NCI-H2029 (cell line): ENCODE results near the gene IFNK.

ENCODE experiments used
- DNase-seq: peaks from one replicate; lab custom pipeline; 2025; lab: John Stamatoyannopoulos, UW

IFNK gene

DNA sequence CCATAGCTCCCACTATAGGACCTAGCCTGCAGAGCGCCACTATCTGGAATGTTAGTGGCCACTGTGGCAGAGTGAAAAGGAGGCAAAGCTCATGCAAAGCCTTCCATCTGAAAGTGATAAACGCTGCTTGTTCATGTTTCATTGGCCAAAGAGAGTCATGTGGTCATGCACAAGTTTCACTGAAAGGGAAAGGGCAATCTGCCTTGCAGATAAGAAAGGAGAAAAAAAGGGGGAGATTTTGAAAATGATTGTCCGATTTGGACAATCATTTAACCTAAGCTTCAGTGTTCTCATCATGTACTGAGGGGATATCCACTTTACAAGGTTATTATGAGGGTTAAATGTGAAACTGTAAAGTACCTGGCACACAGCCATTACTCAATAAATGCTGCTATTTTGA is 14.6 kb downstream of the IFNK start:
- no peak for DNase-seq

DNA sequence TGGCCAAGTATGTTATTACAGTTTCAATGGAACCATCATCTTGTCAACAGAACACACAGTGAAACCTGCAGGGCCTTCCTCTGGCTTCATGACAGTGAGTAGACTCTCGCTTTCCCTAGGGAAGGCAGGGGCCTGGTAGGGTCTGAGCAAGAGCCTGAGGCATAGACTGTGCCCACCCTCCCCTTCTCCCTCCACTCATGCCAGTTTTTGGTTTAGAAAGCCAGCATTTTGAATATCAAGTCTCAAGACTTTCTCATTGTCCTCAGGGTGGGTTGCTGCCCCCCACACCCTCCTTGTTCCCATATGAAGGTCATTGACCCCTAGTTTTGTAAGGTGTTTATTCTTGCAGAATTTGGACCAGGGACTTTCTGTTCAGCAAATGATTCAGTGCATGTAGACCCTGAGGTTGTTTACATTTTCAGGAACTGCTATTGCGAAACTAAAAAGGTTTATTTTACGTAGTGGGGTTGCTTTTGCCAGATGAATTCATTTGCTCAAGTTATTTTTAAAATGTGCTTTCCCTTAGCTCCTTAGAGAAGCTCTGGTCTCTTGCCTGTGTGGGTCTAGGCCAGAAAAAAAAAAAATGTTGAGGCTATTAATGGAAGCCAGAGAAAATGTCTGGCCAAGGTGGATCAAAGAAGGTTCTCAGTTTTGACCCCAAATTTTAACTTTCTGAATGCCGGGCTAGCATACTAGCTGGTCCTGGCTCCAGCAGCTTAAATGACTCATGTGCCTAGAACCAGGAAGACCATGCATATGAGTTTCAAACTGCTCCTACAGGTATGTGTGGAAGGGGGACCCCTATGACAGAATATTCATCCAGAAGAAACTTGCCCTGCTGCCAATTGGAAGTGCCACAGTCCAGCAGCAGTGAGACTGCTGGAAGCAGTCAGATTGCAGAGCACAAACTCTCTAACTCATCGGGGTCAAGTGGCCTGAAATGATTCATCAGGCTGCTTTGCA is 15.7 kb downstream of the IFNK start:
- no peak for DNase-seq

DNA sequence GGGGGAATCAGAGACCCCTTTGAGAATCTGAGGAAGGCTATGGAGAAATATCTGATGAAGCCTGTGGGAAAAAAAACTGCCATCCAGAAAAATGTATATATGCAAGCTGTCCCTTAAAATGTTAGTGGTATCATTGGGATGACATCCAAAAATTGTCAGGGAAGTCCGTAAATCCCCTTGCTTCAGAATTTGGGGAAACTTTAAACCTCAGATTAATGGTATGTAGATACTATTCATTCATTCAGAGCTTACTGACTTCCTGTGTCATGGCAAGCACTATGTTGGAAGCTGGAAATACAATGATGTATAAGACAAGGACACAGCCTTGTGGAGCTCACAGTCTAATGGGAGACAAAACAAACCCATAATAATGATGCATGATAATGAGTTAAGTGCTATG is 16.4 kb downstream of the IFNK start:
- no peak for DNase-seq

DNA sequence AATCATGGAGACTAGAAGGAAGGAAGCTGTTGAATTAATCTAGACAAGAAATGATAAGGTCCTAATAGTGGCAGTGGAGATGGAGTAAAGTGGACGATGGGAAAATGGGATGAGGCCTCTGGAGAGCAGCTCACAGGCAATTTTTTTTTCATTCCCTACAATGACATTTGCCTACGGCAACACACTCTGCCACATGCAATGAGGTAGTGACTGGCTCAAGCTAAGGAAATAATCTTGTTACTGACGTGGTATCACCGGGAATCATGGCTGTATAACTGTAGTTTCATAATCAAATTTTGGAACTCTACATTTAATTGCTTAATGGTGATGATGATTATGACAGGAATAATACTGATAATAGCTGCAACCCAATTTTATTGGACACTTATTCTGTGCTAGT is 17.6 kb downstream of the IFNK start:
- DNase-seq: no peak

DNA sequence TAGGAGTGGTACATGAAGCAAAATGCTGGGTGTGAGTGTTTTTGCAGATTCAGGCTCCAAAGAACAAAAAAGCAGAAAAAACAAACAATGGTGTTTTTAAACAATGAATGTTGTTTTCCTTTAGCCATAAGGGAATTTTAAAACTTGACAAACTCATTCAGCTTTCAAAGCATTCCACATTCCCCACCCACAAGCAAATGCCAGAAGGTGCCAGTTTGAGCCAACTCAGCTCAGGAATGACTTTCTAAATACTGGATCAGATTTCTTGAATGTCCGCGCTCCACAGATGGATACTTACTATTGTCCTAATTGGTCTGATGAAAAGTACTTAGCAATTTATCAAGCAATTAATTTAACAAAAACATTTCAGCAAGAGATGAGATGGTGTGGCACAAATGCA is 18.4 kb downstream of the IFNK start:
- DNase-seq: no peak

DNA sequence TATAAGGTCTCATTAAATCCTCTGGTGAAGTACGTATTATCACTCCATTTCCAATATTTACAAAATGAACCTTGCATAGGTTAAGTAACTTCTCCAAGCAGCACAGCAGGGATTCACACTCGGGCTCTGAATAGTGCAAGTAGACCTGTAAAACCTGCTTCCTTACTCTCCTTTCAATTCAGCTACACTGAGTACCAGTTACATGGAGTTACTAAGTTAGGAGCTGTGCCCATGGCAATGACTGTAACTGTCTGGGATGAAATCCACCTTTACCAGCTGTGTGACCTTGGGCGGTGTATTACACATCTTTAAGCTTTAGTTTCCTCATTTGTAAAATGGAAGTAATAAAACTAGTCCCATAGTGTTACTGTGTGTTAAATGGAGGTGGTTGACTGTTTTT is 21.4 kb downstream of the IFNK start:
- no peak for DNase-seq

DNA sequence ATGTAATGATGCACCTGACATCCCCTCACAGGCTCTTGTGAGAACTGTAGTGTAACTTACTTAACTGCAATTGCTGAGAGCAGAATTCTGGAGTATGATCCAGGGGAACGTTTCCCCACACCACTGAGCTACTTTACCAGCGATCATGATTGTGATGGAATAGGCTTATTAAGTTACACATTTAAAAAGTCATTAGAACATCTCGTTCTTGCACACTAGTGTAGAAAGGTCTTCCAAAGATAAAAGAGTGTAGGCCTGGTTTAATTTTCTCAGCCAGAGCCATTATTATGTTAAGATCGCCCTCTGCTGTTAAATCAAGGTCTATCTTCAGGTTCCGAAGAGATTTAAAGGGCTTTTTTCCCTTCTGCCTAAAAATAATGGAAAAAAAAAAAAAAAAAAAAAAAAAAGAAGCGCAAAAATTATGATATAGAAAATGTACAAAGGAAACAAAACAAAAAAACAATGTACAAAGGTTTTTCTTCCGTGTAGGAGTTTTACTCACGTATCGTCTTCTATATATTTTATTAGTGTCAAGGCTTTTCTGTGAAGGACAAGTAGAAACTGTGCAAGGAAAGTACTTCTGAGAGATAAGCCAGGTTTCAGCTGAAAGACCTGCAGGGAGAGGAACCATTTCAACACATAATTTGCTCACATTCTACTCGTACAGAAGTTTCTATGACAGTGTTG is 24.1 kb downstream of the IFNK start:
- no peak for DNase-seq

DNA sequence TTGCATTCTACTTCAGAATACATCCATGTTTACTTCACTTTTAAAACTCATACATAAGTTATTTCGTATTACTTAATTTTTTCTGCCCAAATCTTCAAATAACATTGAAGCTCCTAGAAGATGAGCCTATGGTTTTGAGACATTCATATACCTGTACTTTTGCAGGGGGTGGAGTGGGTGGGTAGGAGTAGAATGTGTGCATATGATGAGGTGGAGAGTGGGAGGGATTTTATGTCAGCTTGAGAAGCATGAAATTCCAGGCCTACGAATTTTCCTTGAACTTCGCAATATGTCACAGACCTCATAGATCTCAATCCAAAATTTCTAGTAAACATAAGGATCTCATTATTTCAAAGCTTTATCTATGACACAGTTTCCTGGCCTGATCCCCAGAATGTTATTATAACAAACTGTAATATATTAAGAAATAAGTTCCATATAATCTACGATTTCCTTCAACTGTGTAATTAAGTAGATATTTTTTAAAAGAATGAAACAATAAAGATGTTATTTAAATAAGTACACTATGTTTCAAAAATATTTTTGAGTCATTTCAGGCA is 25.2 kb downstream of the IFNK start:
- DNase-seq: no peak

DNA sequence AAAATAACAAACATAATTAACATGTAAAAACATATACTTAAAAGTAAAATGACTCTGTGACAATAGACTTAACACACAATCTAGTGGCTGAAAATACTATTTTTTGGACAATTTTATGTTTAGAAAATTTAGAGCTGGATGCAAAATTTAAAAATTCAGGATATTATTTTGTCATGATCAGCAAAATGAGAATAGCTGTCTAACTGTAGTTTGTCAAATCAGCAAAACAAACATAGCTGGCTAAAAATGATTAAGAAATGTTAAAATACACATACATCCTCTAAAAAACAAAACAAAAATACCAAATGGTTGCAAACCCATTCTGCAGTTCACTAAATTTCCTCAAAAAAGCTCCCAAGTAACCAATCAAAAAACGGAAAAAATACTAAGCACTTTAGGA is 30.6 kb downstream of the IFNK start:
- DNase-seq: no peak

DNA sequence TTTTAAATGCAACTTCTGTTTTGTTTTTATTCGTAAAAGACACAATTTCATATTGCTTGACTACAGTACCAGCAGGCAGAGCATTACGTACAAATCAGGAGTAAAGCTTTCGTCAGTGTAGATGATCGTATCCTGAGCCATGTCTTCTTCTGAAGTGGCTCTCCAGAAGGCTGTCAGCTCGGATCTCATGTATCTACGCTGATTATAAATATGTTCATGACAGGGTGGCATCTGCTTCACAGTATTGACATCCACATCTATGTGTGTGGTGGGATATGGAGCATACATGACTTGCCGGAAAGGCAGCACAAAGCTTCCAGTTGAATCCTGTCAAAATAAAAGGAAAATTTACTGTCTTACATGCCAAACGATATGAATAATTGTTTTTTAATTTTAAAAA is 32.4 kb downstream of the IFNK start:
- no peak for DNase-seq

DNA sequence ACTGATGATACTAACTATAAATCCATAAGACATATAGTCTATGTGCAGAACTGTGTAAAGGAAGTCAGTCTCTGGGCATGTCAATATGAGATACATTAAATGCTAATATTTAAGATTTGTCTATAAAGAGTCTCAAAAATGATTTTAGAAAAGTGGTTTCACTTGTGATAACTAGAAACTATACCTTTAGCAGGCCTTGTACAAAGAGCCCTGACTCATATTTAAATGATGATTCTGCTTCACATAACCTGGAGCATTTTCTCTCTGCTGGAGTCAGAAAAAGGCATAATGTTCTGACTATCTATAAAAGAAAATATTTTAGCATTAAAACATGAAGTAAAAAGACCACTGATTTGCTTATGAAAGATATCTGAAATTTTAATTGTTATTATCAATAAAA is 34.2 kb downstream of the IFNK start:
- no peak for DNase-seq

DNA sequence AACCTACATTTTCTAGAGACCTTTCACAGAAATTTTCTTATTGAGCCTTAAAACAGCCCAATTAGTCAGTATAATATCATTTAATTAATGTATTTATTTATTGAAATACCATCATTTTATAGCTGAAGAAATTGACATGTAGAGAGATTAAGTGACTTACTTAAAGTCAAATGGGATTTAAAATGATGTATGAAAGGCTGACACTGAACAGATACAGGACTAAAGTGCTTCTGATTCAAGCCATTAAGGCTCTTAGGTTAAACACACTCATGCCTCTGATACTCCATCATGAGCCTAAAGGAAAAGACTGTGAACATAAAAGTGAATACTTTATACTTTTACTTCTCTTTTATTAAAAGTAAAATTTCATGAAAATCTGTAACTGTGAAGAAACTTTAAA is 36.4 kb downstream of the IFNK start:
- no peak for DNase-seq

DNA sequence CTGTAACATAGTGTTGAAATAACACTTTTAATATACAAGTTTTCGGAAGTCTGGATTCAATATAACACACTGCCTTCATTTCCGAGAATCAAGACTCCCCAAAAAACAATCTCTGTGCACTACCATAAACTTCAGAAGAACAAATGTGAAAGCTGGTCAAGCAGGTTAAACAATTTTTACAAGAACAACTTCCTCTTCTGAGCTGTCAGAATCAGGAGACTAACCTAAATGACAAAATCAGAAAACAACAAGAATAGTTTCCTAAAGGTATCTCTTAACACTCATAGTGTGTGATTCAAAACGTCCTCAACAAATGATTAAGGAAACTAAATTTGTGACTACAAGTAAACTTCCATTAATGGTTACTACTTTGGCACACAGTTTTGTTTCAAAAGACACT is 37.6 kb downstream of the IFNK start:
- no peak for DNase-seq

DNA sequence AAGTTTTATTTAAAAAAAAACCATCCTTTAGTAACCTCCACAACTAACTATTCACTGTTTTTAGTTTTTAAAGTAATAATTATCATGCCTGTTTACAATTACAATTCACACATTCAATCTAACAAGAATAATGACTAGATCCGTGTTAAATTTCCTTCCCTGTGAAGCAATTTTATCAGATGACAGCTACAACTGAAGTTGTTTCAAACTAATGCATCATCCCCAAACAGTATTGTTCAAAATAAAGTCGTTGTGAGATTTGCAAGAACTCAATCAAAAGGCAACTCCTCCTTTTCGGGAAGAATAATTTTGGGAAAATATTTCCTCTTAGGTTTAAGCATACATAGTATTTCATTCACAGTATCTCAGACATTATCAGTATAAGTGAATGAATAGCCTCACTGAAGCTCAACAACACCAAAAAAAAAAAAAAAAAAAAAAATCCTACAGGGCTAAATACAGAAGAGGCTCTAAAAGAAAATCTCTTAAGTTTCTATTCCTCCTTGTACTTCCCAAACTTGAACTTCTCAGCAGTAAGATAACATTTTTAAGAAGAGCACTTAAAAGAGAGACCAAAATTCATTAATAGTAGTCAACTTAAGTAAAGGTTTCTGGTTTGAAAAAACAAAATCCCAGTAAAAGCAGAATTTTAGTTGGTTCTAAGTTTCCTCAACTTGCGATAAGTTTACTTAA is 39.8 kb downstream of the IFNK start:
- no peak for DNase-seq

DNA sequence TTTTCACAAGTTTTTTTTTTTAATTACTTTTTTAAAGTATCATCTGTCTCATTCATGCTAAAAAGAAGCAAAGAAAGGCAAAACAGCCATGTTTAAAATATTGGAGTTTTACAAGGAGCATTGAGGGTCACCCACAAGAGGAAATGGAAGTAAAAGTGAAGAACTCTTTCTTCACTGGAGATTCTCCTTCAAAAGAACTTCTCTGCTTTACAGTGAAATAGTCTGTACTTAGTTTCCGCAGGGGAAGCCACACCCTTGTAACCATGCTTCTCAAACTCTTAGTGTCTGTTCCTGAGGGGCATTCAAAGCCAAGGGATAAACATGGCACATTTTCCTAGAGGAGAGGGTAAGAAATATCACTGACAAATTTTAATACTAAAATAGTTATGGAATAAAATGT is 40.6 kb downstream of the IFNK start:
- no peak for DNase-seq

DNA sequence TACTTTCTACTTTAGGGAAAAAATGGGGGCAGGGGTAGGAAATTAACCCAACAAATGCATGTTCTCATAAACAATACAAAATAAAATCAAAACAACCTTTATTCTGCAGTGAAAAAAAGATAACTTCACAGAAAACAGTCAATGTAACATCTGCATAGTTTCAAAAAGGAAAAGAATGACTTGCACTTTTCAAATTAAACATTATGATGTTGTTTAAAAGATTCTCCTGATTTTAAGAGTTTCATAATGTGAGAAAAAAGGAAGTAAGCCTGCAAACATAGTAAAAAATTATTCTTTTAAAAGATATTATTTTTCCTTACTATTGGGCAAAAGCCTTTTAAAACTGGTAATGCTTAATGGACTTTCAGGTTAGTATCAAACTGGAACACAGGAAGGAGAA is 41.6 kb downstream of the IFNK start:
- no peak for DNase-seq

DNA sequence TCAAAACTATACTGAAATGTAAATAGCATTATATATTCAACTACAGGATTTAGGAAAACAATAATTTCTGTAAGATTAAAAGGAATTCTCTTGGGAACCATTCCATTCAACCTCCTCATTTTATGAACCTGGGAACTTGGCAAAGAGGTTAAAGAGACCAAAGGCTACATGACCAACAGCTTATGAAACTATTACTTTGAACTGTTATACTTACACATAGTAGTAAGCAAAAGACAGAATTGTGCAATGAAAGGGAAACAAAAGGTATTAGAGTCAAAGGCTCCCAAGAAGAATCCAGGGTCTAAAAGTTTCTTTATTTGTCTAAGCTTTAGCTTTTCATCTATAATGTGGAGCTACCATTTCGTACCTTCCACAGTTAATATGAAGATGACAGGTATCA is 42.0 kb downstream of the IFNK start:
- no peak for DNase-seq

DNA sequence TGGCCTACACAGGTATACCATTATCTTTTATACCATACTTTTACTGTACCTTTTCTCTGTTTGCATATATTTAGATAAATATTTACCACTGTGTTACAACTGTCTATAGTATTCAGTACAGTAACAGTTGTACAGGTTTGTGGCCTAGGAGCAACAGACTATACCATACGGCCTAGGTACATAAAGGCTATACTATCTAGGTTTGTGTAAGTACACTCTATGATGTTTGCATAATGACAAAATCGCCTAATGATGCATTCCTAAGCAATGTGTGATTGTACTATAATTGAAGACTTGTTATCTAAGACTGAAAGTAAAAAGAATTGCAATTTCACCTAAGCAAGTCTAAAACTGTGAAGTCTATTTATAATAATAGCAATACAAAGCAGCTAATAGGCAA is 45.3 kb downstream of the IFNK start:
- DNase-seq: no peak

DNA sequence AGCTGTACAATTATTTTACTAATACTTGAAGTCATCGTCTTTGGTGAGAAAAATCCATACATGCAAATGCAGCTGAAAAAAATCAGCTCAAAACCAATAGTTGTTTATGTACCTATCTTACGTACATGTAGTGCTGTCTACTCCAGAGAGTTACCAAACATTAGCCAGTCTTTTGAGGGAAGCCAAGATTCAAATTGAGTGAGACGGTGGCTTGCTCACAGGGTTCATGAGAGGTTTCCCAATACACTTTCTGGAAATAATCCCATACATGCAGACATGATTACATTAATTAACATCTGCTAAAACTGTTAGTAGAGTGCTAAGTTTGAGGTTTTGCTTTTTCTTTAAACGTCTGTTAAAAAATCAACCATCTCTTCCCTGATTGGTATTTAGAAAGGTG is 46.9 kb downstream of the IFNK start:
- DNase-seq: no peak

DNA sequence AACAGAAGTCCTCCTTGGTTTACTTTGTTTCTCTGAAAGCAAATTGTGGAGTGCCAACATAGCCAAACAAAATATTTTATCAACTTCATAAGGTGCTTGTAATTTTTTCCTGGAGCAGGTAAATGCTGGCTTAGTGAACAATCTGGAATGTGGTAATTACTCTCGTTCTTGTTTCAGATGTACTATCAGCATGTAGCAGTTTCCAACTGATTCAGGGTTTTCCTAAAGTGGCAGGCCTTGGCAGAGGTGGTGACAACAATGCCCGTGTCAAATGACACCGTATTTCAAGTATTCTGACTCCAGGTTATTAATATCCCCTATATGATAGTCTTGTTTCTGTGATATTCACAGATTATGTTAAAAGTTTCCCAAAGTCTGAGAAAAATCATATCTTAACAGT is 48.0 kb downstream of the IFNK start:
- DNase-seq: no peak

DNA sequence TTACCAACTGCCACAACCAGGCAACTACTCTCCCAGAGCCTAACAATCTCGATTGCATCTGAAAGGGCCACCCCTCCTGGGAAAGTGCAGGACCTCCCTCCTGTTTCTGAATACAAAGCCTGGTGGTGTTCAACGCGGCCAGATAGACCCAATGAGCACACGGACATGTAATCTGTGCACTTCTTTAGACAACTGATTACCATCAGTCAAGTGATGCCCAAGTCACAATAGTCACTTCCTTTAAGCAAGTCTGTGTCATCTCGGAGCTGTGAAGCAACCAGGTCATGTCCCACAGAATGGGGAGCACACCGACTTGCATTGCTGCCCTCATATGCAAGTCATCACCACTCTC is 48.5 kb downstream of the IFNK start:
- no peak for DNase-seq

DNA sequence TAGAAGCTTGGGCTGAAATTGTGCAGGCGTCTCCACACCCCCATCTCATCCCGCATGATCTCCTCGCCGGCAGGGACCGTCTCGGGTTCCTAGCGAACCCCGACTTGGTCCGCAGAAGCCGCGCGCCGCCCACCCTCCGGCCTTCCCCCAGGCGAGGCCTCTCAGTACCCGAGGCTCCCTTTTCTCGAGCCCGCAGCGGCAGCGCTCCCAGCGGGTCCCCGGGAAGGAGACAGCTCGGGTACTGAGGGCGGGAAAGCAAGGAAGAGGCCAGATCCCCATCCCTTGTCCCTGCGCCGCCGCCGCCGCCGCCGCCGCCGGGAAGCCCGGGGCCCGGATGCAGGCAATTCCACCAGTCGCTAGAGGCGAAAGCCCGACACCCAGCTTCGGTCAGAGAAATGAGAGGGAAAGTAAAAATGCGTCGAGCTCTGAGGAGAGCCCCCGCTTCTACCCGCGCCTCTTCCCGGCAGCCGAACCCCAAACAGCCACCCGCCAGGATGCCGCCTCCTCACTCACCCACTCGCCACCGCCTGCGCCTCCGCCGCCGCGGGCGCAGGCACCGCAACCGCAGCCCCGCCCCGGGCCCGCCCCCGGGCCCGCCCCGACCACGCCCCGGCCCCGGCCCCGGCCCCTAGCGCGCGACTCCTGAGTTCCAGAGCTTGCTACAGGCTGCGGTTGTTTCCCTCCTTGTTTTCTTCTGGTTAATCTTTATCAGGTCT is 49.0 kb downstream of the IFNK start, which contains the start of gene C9orf72:
Gene C9orf72 (minus strand): TSS at position 564 of the 716 bp plus-strand sequence. CDS start 6,361 bp downstream, outside the sequence.
- peak; percentile 64 for DNase-seq
